WI38 (cell line): ENCODE data around the gene CCNB2.
"Not testable (repeated sequence)": the region's sequence is repeated elsewhere in the genome, so short reads cannot be mapped to it uniquely, and the experiment has no call there.

ENCODE experiments used
- H3K4me3 ChIP-seq: 2 replicates; pipeline ENCODE4 v1.5.1; 2011; ENCODE audit warnings: low read depth, mild to moderate bottlenecking, control low read depth, low read length
- TF ChIP-seq, protein P1 (sequence below): IDR thresholded peaks from 2 replicates; pipeline ENCODE4 v1.5.1; 2012; ENCODE audit warnings: low read depth, mild to moderate bottlenecking, control low read depth, low read length

The CCNB2 gene

DNA sequence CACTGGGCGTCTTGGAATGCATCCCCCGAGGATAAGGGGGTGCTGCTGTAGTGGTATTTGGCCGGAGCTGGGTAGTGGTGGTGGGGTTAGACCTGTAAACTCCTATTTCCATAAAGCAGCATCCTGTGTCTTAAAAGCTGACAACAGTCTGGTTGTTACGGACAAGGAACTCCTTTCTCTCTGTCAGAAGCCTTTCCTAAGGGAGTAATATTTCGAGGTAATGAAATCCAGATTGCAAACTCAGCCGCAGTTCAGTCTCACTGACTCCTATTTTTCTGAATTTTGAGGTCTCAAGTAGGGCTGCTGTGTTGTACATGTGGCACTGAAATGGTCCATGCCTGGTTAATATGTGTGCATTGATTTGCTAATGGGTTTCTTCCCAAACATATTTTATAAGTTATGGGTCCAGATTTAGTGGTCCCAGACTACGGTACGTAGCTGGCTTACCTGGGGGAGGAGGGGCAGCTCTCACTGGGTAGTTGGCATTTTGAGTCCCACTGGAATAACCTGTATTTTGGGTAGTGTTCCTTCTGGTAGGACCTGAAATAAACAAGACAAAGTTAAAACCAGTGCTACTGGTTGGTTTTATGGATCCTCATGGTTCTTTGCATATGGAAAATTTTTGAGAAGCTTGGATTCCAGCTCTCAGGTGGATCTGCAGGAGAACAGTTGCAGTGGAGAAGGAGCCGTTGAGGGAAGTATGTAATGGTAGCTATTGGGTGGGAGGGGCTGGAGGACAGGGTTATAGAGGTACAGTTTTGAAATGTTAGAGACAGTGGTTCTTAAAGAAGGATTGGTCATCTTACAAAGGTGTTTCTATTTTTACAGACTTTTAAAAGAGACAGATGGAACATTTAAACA, 53.1 kb downstream of the CCNB2 start:
- TF ChIP-seq, protein P1, sequence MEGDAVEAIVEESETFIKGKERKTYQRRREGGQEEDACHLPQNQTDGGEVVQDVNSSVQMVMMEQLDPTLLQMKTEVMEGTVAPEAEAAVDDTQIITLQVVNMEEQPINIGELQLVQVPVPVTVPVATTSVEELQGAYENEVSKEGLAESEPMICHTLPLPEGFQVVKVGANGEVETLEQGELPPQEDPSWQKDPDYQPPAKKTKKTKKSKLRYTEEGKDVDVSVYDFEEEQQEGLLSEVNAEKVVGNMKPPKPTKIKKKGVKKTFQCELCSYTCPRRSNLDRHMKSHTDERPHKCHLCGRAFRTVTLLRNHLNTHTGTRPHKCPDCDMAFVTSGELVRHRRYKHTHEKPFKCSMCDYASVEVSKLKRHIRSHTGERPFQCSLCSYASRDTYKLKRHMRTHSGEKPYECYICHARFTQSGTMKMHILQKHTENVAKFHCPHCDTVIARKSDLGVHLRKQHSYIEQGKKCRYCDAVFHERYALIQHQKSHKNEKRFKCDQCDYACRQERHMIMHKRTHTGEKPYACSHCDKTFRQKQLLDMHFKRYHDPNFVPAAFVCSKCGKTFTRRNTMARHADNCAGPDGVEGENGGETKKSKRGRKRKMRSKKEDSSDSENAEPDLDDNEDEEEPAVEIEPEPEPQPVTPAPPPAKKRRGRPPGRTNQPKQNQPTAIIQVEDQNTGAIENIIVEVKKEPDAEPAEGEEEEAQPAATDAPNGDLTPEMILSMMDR, result no peak
- H3K4me3 ChIP-seq, result no peak overlapping the region

DNA sequence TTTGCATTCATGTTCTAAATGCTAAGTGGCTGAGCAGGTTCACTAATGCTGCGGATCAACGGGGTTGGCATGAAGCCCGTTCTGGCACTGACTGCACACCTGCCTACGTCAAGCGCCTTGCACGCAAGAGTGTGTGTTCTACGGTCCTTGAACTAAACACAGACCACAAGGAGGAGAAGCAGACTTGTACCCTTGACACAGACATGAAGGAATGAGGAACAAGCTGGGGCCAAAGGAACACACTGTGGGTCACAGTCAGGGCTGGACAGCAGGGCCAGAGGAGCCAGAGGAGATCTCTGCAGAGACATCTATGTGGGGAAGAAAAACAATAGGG, 53.7 kb downstream of the CCNB2 start:
- TF ChIP-seq, protein P1, result no peak
- H3K4me3 ChIP-seq, result no peak overlapping the region

DNA sequence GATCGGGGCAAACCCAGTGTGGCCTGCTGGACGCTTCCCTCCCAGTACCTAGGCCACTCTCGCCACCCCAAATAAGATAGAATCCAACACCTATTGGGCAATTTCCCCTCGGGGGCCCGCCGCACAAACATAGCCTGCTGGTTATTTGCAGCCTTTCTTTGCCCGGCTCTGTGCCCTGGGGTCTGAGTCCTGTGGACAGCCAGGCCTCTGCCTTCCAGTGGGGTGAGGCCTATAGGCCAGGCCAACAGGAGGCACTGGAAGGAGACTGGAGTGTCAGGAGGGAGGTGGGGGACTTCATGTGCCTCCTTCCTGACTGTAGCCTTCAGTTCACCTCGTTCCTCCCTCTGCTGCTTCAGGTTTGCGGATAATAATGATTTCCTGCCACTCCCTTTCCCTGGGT, 54.3 kb downstream of the CCNB2 start:
- TF ChIP-seq, protein P1, result no peak
- no peak overlapping the region for H3K4me3 ChIP-seq

DNA sequence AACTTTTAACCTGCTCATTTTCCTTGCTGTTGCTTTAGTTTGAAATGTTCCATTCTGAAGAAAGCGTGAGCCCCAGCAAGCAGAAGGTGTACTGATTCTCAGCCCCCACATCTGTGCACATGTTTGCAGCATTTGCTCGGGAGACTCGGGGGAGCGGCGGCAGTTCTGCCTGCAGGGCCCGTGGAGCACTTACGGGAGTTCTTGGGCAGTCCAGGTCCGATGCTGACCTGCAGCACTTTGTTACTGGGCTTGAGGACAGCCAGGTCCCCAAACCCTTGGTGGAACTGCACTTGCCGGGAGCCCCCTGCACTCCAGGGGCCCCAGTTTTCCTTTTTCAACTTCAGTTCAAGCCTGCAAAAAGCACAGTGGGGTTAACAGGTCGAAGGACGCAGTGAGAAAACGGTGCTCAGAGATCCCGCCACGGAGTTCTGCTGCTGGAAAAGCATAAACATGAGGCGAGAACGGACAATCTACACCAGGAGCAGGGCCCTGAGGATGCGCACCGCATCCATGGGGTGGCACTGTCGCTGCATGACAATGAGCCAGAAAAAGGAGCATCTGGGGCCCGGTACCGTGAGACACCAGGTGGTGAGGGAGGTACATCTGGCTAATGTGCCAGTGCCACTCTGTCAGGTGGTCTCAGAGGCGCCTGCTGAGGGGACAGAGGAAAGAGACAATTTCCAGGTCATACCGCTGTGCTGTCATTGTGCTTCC, 56.1 kb downstream of the CCNB2 start:
- H3K4me3 ChIP-seq, result no peak overlapping the region
- TF ChIP-seq, protein P1, result peak; percentile 56

DNA sequence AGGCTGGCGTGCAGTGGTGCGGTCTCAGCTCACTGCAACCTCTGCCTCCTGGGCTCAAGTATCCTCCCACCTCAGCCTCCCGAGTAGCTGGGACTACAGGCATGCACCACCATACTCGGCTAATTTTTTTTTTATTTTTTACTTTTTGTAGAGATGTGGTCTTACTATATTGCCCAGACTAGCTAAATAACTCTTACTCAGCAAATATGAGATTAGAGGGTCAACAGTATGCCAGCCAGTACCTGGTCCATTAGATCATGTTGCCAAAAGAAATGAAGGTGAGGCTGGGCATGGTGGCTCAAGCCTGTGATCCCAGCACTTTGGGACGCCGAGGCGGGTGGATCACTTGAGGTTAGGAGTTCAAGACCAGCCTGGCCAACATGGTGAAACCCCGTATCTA, 57.1 kb downstream of the CCNB2 start:
- not testable (repeated sequence) for H3K4me3 ChIP-seq

DNA sequence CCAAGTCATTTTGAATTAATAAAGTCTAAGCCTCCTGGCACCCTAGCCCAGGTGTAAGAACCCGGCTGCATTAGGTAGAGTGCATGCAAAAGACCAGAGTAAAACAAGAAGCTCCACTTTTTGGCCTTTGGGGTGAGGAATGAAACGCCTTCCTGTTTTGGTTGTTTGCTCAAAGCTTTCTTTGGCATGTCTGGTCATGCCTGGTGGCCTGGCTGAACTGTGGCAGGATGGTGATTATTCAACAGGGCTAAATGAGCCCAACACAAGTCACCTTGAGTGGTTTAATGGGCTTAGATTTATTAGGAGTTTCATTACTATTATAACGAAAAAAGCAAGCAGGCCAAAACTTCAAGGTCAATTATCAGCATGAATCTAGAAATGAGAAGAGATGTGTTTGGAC, 60.8 kb downstream of the CCNB2 start:
- no peak overlapping the region for H3K4me3 ChIP-seq
- TF ChIP-seq, protein P1, result no peak

DNA sequence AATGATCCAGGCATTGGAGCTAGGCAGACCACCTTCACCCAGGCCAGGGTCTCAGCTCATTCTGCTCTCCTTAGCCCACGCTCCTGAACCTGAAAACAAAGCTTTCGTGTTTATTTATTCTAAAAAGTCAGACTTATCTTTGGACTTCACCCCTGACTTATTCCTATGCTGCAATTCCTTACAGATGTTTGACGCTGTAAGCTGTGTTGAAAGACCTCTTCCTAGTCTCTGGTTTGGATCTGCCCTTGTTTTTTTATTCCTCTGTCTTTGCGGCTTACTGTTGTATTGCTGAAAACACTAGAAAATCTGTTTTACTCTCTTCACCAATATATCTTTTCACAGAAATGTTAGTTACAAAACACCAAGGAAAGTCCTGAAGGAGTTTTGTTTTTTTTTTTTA, 61.2 kb downstream of the CCNB2 start:
- TF ChIP-seq, protein P1, result no peak
- H3K4me3 ChIP-seq, result no peak overlapping the region
